AG04450 (cell line): Measurements from ENCODE around the gene DPP6. TPM values are rescaled to one million over a fixed set of nuclear protein-coding genes. Genes with fewer than 3 reads are reported as not detected.
"Not testable (repeated sequence)": the region's sequence is repeated elsewhere in the genome, so short reads cannot be mapped to it uniquely, and the experiment has no call there.

Experiments
- CTCF ChIA-PET: fragments of 300-600, 350-600 bp; formaldehyde crosslinking; extraction: SDS; loops from one replicate; lab custom pipeline; 2022; ENCODE audit warnings: antibody characterized with exemption, inconsistent platforms; lab: Charles Lee
- POLR2A ChIA-PET: fragments of 350-600 bp; formaldehyde crosslinking; extraction: SDS; loops from one replicate; lab custom pipeline; 2021; ENCODE audit warnings: antibody characterized with exemption, inconsistent platforms; lab: Yijun Ruan, JAX
- DNase-seq: peaks from one replicate; pipeline ENCODE4 v3.0.0-alpha.2; 2011; ENCODE audit warnings: low read depth, low spot score
- H3K27ac ChIP-seq: one replicate; pipeline ENCODE4 v1.5.1; 2012; ENCODE audit warnings: low read depth, low read length, control low read depth
- H3K27me3 ChIP-seq: one replicate; pipeline ENCODE4 v1.6.0; 2012; ENCODE audit warnings: low read length; ENCODE audit not compliant: control insufficient read depth, insufficient read depth
- H3K4me3 ChIP-seq: 2 replicates; pipeline ENCODE4 v1.5.1; 2011; ENCODE audit warnings: mild to moderate bottlenecking, low read depth, low read length, control low read depth
- H3K9me3 ChIP-seq: 2 replicates; pipeline ENCODE4 v1.5.1; 2012; ENCODE audit warnings: low read length; ENCODE audit not compliant: control insufficient read depth, insufficient read depth
- polyA plus RNA-seq: library from polyadenylated mRNA; depleted of rRNA; stranded (reverse); fragments of >200 nt; gene quantifications from 2 replicates; pipeline ENCODE4 v1.2.3, GENCODE V29; 2011

DPP6 gene
- polyA plus RNA-seq, 1 experiment = not detected

DNA sequence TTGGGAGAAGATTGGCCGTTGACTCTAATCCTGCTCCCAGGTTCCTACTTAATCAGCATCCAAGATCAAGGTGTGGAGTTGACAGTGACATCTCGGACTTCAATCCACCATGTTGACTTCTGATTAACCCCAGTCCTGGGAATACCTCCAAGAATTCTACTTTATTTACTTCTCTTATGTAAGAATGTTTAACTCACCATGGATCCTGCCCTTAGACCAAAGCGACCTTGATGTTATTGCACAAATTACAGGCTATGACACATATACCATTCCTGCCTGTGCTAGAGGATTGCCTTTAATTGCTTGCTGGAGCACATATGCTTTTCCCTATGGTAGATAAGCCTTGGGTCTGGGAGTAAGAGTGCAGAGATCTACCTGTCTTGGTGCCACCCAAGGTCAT, 28.1 kb downstream of the DPP6 start:
- DNase-seq, H3K4me3 ChIP-seq, H3K27ac ChIP-seq, POLR2A ChIA-PET, H3K9me3 ChIP-seq, H3K27me3 ChIP-seq, CTCF ChIA-PET: not testable (repeated sequence)

DNA sequence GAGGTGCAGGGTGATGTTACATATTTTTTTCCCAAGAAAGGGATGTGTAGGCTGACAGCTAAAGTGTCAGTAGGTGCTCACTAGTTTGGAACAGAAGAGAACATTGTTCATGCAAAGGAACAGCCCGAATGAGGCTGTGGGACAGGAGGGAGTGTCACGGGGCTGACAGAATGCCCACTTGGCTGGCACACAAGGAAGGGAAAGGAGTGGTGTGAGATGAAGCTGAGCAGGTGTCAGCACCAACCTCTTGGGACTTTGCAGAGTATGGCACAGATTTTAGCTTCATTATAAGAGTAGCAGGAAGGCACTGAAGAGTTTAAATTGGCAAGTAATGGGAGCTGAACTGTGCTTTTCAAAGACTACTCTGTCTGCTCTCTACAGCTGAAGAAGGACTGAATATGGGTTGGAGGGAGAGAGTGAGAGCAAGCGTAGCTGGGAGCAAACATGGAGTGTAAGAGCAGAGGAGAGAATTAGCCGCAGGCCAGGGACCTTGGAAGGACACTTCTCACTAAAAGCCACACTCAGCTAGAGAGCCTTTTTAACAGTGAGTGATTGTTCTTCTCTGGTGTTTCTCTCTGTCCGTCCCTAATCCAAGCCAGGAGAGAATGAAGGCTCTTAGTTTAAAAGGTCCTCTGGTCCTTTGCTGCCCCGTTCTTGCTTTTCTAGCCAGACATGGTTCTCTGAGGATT, 35.0 kb downstream of the DPP6 start:
- H3K4me3 ChIP-seq, DNase-seq, H3K9me3 ChIP-seq, POLR2A ChIA-PET, H3K27me3 ChIP-seq, CTCF ChIA-PET, H3K27ac ChIP-seq: not testable (repeated sequence)

DNA sequence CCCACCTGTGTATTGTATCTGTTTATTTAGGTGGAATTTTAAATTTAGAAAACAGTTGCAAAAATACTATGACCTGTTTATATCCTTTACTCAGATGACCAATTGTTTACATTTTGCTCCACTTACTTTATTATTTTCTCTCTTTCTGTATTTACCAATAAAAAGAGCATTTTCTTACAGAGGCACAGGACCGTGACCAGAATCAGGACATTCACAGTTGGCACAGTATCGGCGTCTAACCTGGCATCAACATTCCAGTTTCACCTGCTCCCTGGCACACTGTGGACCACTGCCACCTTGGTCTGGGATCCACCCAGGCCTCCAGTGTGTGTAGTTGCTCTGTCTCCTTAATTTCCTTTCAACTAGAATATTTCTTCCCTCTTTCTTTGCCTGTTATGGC, 39.9 kb downstream of the DPP6 start:
- CTCF ChIA-PET, H3K4me3 ChIP-seq, POLR2A ChIA-PET, DNase-seq, H3K27ac ChIP-seq, H3K9me3 ChIP-seq, H3K27me3 ChIP-seq: not testable (repeated sequence)

DNA sequence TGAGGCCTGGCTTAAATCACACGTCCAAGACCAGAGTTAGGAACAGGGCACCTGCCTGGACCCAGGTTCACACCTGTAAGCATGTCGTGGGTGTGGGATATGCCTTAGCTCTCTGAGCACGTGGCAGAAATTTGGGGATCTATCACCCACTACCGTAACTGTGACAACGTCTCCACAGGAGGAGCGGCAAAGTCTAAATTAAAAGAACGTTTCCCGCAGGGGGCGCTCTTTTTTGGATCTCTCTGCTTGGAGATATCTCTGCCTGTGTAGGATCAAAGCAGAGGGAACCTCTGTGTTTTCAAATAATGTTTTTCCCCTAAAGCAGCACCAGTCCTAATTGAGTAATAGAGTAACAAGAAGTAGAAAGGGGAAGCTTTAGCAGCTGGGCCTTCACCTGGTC, 43.0 kb downstream of the DPP6 start:
- peaks cover 15% of the 10 kb centered on the region for H3K9me3 ChIP-seq
- DNase-seq, CTCF ChIA-PET, H3K4me3 ChIP-seq, H3K27ac ChIP-seq, H3K27me3 ChIP-seq, POLR2A ChIA-PET: not testable (repeated sequence)

DNA sequence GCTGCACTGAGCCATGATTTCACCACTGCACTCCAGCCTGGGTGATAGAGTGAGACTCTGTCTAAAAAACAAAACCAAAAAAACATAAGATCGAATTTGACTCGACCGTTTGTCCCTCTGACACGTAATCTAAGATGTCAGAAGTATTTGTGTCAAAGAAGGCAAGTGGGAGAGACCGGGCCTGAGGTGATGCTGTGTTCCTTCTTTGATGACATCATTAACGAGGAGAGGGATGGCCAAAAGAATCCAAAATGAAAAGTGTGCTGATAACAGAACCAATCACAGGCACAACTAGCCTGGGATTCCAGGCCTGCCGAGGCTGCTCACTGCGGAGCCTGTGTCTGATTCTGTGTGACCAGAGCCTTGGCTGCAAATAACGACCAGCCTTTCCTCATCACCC, 52.9 kb downstream of the DPP6 start:
- POLR2A ChIA-PET, CTCF ChIA-PET, H3K27ac ChIP-seq, DNase-seq, H3K4me3 ChIP-seq, H3K27me3 ChIP-seq: not testable (repeated sequence)
- peaks cover 16% of the 10 kb centered on the region for H3K9me3 ChIP-seq

DNA sequence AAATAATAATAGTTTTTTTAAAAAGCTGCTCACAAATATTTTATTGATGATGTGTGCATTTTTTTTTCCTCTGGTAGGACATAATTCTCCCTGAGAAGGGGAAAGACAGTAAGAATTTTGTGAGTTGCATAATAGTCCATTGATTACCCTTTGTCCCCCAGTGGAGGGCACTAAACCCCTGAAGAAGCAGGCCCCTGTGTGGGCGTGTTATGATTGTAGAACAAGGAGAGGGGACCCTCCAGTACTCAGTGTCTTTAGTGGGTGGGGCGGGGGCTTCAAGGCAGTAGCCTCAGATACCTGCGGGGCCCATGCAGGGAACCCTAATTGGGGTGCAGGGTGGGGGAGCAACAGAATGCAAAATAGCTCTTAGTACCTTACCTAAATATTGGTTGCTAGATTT, 57.4 kb downstream of the DPP6 start:
- DNase-seq, POLR2A ChIA-PET, H3K4me3 ChIP-seq, H3K27ac ChIP-seq, H3K27me3 ChIP-seq, CTCF ChIA-PET: not testable (repeated sequence)
- peaks cover 11% of the 10 kb centered on the region for H3K9me3 ChIP-seq

DNA sequence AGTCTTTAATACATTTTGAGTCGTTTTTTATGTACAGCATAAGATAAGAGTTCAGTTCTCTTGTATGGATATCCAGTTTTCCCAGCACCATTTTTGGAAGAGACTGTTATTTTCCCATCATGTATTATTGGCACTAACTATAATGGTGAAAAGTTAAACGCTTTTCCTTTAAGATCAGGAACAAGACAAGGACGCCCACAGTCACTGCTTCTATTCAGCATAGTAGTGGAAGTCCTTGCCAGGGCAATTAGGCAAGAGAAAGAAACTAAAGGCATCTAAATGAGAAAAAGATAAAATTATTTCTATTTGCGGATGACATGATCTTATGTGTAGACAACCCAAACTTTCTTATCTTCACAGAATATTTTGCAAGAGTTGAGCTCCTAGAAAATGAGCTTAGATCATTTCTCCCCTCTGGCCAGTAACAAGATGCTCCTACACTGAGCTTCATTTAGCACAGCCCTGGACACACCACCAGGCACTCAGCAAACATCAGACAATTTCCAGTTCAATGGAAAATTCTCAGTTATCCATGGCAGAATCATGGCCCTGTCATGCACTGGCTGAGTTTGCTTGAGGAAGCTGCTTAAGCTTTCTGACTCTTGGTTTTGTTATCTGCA, 61.6 kb downstream of the DPP6 start:
- POLR2A ChIA-PET, H3K27me3 ChIP-seq, H3K27ac ChIP-seq, H3K9me3 ChIP-seq, CTCF ChIA-PET, H3K4me3 ChIP-seq, DNase-seq: not testable (repeated sequence)

DNA sequence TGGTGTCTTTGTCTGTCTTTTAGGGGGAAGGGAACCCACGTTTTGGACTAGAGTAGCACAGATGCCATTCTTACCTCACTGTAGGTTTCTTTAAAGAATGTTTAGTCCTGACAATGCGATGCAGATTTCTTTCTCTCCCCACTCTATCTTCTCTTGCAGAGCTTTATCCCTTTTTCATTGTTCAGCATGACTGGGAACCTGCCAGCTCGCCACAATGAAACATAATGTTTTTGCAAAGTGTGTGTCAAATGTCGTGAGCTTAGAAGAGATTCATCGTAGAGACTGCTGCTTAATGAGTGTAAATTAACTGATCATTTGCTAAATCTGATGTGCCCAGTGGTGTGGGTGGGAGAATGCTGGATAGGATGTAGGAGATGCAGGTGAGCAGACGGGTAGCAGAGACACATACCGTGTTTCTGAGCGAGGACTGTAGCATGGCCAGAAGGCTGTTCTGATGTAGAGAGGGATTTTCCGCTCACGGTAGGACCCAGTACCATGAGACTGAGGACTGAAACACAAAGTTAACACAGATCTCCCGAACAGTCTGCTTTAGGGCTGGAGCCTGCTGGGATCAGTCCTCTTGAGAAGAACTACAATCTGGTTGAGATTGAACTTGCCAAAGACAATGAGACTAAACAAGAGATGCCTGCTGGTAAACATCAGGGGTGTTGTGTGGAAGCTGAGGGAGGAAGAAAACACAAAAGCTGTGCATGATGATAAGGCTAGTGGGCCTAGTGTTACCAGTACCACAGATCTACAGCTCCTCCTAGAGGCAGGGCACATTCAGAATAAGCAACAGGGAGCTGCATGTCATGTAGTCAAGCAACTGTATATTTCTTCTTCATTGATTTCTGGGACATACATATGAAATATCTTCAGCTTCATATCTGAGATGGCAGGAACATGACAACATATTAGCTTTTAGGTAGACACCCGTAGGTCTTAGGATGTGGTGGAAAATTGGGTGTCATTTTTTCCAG, 65.5 kb downstream of the DPP6 start:
- H3K27me3 ChIP-seq, H3K9me3 ChIP-seq, CTCF ChIA-PET, DNase-seq, H3K27ac ChIP-seq, H3K4me3 ChIP-seq, POLR2A ChIA-PET: not testable (repeated sequence)

DNA sequence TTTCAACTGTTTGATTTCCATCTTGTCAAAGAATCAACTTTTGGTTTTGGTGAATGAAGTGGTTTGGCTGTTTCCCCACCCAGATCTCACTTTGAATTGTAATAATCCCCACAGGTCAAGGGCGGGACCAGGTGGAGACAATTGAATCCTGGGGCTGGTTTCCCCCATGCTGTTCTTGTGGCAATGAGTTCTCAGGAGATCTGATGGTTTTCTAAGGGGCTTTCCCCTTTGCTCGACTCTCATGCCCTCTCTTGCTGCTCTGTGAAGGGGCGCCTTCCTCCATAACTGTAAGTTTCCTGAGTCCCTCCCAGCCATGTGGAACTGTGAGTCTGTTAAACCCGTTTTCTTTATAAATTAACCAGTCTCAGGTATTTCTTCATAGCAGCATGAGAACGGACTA, 68.6 kb downstream of the DPP6 start:
- H3K9me3 ChIP-seq, POLR2A ChIA-PET, H3K4me3 ChIP-seq, H3K27me3 ChIP-seq, CTCF ChIA-PET, DNase-seq, H3K27ac ChIP-seq: not testable (repeated sequence)

DNA sequence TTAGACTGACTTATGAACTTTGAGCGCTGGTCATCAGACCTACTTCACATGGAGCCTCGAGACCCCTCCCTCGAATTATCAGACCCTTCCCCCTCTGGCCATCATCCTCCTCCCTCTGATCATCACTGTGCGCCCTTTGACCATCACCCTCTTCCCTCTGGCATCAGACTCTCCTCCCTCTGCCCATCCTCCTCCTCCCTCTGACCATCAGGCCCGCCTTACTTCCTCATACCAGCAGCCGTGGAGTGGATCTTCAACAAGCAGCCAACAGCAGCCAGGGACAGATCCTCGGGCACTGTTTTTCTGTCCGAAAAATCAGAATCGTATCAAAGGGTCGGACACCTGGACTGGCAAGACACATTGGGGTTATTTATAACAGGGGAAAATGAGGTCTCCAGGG, 70.5 kb downstream of the DPP6 start:
- H3K9me3 ChIP-seq, DNase-seq, POLR2A ChIA-PET, H3K27ac ChIP-seq, CTCF ChIA-PET, H3K4me3 ChIP-seq, H3K27me3 ChIP-seq: not testable (repeated sequence)

DNA sequence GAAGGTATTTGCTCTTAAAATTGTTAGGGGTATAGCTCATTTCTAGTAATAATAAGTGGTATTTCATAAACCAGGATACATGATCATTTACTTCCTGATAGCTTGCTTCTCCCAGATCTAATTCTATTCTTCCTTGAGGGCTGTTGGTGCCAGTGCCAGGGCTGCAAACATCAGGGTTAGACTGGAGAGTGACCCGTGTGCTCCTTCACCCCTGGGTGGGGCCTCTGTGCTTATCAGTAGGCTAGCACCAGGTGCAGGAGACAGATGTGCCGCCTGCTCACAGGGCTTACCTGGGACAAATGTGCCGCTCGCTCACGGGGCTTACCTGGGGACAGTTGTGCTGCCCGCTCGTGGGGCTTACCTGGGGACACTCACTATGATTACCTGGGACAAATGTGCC, 71.2 kb downstream of the DPP6 start:
- DNase-seq, H3K27ac ChIP-seq, CTCF ChIA-PET, POLR2A ChIA-PET, H3K9me3 ChIP-seq, H3K27me3 ChIP-seq, H3K4me3 ChIP-seq: not testable (repeated sequence)
